DMS79 (cell line): Measurements from ENCODE around the gene DSCAML1.

Source experiments
- DNase-seq: peaks from one replicate; lab custom pipeline; 2025; lab: John Stamatoyannopoulos, UW

The DSCAML1 gene, protein sequence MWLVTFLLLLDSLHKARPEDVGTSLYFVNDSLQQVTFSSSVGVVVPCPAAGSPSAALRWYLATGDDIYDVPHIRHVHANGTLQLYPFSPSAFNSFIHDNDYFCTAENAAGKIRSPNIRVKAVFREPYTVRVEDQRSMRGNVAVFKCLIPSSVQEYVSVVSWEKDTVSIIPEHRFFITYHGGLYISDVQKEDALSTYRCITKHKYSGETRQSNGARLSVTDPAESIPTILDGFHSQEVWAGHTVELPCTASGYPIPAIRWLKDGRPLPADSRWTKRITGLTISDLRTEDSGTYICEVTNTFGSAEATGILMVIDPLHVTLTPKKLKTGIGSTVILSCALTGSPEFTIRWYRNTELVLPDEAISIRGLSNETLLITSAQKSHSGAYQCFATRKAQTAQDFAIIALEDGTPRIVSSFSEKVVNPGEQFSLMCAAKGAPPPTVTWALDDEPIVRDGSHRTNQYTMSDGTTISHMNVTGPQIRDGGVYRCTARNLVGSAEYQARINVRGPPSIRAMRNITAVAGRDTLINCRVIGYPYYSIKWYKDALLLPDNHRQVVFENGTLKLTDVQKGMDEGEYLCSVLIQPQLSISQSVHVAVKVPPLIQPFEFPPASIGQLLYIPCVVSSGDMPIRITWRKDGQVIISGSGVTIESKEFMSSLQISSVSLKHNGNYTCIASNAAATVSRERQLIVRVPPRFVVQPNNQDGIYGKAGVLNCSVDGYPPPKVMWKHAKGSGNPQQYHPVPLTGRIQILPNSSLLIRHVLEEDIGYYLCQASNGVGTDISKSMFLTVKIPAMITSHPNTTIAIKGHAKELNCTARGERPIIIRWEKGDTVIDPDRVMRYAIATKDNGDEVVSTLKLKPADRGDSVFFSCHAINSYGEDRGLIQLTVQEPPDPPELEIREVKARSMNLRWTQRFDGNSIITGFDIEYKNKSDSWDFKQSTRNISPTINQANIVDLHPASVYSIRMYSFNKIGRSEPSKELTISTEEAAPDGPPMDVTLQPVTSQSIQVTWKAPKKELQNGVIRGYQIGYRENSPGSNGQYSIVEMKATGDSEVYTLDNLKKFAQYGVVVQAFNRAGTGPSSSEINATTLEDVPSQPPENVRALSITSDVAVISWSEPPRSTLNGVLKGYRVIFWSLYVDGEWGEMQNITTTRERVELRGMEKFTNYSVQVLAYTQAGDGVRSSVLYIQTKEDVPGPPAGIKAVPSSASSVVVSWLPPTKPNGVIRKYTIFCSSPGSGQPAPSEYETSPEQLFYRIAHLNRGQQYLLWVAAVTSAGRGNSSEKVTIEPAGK (N-terminal part only)

DNA sequence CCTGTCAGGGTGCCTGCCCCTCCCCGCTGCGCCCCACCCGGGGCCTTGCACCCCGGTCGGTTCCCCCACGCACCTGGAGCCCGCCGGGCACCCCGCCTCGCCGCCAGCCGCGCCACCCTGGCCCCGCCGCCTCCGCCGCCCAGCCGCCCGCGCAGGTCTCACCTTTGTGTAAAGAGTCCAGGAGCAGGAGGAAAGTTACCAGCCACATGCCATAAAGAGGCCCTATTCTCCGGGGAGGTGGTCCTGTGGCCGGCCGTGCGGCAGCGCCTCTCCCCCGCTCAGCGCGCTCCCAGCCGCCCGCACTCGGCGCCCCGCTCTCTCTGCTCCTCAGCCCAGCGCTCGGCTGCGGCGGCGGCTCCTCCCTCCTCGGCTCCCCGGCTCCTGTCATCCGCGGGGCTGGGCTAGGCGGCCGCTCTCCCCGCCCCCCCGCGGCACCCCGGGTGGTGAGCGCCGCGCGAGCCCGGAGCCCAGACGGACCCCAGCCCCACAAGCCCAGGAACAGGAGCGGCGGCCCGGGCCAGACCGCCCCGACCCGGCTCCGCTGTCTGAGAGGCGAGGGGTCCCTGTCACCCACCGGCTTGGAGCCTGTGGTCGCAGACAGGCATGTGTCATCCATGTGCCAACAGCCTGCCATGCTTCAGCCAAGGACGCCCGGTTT, at the start of gene DSCAML1:
Gene DSCAML1, minus strand, starts transcription at position 345 of the 658 bp plus-strand sequence. Its CDS starts 137 bp downstream, at position 208.
- no peak for DNase-seq

DNA sequence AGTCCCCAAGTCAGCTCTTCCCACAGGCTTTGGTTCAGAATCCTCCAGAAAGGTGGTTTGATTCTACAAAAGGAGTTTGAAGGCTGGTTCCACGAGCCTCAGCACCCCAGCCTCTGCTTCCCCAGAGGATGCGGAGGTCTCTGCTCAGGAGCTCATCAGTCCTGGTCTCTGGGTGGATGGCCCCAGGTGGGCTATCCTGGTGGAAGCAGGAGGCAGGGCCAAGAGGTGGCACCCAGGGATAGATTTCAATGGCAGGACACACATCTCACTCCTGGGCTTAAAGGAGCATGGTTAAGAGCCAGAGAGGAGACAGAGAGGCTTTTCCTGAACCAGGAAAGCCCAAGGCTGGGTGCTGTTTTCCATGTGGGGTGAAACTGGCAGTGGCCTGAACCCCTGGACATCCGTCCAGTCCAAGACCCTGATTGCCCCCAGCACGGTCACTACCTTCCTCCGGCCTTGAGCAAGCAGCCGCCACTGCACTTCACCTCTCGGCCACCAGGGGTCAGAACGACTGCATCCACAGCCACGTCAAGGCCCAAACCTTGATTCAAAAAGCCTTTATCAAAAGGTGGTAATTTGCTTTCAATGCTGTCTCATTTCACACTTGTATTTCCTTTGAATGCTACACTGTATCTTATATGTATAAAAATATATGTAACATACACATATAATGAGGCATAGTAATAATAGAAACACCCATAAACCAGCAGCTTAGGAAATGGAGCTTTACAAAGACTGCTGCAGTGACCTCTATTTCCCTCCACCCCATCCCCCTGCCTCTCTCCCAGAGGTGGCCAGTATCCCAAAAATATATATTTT, 46.9 kb upstream of the DSCAML1 start:
- no peak for DNase-seq

- DNase-seq = no peak
Observed at GRCh38 chr11:117842131-117842941, 45.3 kb upstream of the DSCAML1 start.

- DNase-seq = no peak
Observed at GRCh38 chr11:117841551-117842031, 44.6 kb upstream of the DSCAML1 start.

- no peak for DNase-seq
Observed at GRCh38 chr11:117840881-117841550, 44.0 kb upstream of the DSCAML1 start.

- DNase-seq = no peak
Observed at GRCh38 chr11:117839936-117840813, 43.2 kb upstream of the DSCAML1 start.

- DNase-seq = no peak
Observed at GRCh38 chr11:117839380-117839881, 42.4 kb upstream of the DSCAML1 start.

DNA sequence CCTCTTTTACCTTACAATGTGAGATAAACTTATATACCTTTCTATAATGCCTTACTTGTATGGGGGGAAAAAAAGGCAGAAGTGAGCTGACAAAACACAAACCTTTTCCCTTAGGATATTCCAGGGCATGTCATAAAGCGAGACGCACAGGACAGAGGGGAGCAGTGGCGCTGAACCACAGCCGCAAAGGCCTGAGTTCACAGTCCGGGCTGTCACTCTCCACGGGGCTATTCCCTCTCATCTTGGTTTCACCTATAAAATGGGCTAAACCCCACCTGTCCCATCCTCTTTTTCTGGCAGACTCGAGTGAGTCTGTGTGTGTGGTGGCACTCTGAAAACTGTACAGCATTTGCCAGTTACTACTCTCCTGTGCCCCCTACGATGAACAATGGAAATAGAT, 41.9 kb upstream of the DSCAML1 start:
- DNase-seq = no peak

DNA sequence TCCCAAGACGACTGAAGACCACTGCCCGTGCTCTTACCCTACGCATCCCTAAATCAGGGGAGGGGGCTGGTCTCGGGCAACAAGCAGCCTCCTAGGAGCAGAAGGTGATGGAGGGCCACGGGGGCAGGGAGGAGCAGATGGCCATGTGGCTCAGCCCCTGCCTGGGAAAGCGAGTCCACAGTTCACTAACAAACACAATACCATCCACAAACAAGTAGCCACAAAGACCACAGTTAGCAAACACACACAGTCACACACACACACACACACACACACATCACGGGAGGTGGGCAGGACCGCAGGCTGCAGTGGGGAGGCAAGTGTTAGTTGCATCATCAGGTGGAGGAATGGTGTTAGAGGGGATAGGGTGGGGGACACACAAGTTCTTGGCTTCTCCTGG, 40.8 kb upstream of the DSCAML1 start:
- DNase-seq = no peak

DNA sequence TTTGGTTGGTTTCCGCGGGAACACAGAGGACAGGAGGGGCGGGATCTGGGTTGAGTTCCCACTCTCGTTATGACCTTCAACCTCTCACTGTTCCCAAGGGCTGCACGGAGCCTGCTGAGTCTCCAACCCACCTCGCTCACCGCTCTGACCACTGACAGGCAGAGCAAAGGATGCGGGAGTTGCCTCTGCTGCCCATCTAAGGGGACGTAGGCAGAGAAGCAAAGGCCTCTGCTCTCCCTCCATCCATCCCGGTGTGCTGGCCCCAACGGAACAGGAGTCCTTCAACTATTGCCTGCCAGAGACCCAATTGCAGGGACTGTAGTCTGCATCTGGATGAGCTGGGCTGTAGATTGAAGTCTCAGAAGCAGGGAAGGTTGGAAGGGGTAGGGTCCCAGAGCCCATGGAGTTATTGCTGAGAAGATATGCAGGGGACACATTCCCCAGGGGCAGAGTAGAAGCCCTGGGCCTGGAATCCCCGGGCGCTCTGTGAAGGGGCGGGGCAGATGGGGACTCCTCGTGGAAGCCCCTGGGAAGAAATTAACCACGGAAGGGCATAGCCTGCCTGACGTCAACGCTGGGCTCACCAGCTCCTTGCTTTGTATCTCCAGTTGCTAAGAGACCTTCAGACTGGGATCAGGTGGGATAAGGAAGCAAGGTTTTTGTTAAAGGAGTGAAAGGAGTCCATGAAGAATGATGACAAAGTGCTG, 40.2 kb upstream of the DSCAML1 start:
- DNase-seq = no peak

- no peak for DNase-seq
Observed at GRCh38 chr11:117836077-117836960, 39.3 kb upstream of the DSCAML1 start.

DNA sequence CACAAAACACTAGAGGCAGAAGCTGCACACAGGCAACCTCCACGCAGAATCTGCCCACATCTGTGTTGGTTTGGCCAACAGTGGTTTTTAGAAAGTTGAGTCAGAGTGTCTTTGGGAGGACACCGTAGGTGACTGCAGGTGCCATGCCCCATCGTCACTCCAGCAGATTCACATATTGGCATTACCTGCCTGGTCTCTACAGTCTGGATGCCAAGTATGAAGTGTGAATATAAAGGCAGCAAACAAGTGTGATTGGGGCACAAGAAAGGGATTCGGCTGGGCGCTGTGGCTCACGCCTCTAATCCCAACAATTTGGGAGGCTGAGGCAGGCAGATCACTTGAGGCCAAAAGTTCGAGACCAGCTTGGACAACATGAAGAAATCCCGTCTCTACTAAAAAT, 38.6 kb upstream of the DSCAML1 start:
- no peak for DNase-seq

DNA sequence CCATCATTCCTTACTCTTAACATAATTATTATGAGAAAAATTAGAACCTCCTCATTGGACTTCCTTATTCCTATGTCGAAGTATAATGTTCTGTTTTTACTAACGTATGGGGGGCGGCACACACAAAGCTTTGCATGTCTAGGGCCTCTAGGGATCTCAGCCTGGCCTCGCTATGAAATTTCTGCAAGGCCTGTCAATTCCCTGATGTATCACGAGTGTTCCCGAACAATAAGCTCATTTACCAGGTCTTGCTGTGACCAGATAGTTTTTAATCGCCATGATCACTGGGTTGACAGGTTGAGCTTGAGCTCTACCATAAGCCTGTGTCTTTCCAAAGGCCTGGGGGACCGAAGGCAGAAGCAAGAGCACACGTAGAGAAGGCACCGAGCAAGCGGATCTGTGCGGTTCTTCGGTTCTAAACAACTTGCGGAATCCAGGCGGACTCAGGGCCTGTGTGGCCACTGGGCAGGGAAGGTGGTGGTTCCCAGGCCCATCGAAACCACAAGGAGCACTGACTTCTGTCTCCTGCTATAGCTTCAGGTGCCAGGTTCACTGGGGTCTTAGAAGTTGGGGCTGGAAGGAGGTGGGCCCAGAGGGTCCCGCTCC, 37.9 kb upstream of the DSCAML1 start:
- no peak for DNase-seq

GRCh38 chr11:117834068-117834810, 37.2 kb upstream of the DSCAML1 start:
- DNase-seq = no peak

DNA sequence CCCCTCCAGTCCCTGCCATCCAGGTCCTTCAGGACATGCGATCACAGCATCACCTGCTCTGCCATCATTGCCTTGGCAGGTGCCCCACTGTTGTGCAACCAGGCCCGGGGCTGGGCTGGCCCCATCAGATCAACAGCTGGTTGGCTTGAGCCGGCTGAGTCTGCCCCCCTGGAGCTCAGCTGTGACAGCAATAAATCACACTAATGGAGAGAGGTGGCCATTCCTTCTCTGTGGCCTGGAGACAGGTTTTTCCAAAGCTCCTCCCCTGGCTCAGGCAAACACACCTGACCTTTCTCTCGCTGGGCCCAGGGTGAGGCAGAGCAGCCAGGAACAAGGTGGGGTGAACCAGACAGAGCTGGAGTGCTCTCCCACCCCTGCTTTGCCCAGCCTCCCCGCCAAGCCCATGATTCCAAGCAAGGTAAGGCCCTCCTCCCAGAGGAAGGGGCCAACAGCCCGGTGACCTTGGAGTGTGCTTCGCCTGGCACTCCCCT, 36.4 kb upstream of the DSCAML1 start:
- DNase-seq = peak; percentile 98
